SK-N-MC (cell line): ENCODE results near the gene SLAMF1.

ENCODE experiments used
- EZH2 ChIP-seq: fragments of 200-600 bp; sonication (generic); IDR thresholded peaks from one replicate; pipeline ENCODE4 v1.6.1; 2017; ENCODE audit warnings: antibody characterized with exemption
- POLR2AphosphoS5 ChIP-seq: IDR thresholded peaks from 2 replicates; pipeline ENCODE4 v1.6.1; 2012; ENCODE audit warnings: mild to moderate bottlenecking, low read depth, low read length, borderline replicate concordance

GRCh38 chr1:160646711-160647328 lies at the start of gene SLAMF1:
- no peak for TF ChIP-seq POLR2AphosphoS5
- TF ChIP-seq EZH2: no peak
